ENCODE data around the gene NRF1.

NRF1 gene

GRCh38 chr7:129640400-129640799 lies 28.9 kb downstream of the NRF1 start:
- no peak overlapping the region for H3K4me3 ChIP-seq (ENCODE audit: low read depth, low read length)
- DNase-seq (ENCODE audit: low read depth), result no peak
- TF ChIP-seq MAX (IDR thresholded peaks at IDR 0.05; ENCODE audit: low read depth, low read length) (no peak), CTCF (IDR thresholded peaks at IDR 0.05; ENCODE audit: low read depth, low read length) (no peak), MYC (IDR thresholded peaks at IDR 0.05; ENCODE audit: low read depth, low read length) (no peak), POLR2A (IDR thresholded peaks at IDR 0.05; ENCODE audit: extremely low read depth, insufficient read length) (no peak)

- DNase-seq (ENCODE audit: low read depth), result no peak
- TF ChIP-seq MAX (IDR thresholded peaks at IDR 0.05; ENCODE audit: low read depth, low read length), result no peak
- no peak for TF ChIP-seq CTCF (IDR thresholded peaks at IDR 0.05; ENCODE audit: low read depth, low read length)
- no peak for TF ChIP-seq MYC (IDR thresholded peaks at IDR 0.05; ENCODE audit: low read depth, low read length)
- no peak for TF ChIP-seq POLR2A (IDR thresholded peaks at IDR 0.05; ENCODE audit: extremely low read depth, insufficient read length)
Observed at GRCh38 chr7:129642871-129643549, 31.5 kb downstream of the NRF1 start.

GRCh38 chr7:129643550-129644170 lies 32.1 kb downstream of the NRF1 start:
- TF ChIP-seq POLR2A (IDR thresholded peaks at IDR 0.05; ENCODE audit: extremely low read depth, insufficient read length), result no peak
- no peak; the same call in 1 of the 2 replicates for TF ChIP-seq MAX (IDR thresholded peaks at IDR 0.05; ENCODE audit: low read depth, low read length)
- TF ChIP-seq CTCF (IDR thresholded peaks at IDR 0.05; ENCODE audit: low read depth, low read length), result no peak
- no peak for TF ChIP-seq MYC (IDR thresholded peaks at IDR 0.05; ENCODE audit: low read depth, low read length)
- no peak overlapping the region for H3K4me3 ChIP-seq (ENCODE audit: low read depth, low read length)
- no peak for DNase-seq (ENCODE audit: low read depth)

More at GRCh38 chr7:129642871-129643549, 31.5 kb downstream of the NRF1 start:
- H3K4me3 ChIP-seq (ENCODE audit: low read depth, low read length), result no peak overlapping the region

GRCh38 chr7:129644634-129645230 lies 33.2 kb downstream of the NRF1 start:
- no peak overlapping the region for H3K4me3 ChIP-seq (ENCODE audit: low read depth, low read length)
- DNase-seq (ENCODE audit: low read depth), result peak; percentile 64

GRCh38 chr7:129646369-129647021 lies 35.0 kb downstream of the NRF1 start:
- no peak overlapping the region for H3K4me3 ChIP-seq (ENCODE audit: low read depth, low read length)
- TF ChIP-seq POLR2A (IDR thresholded peaks at IDR 0.05; ENCODE audit: extremely low read depth, insufficient read length) (no peak), MYC (IDR thresholded peaks at IDR 0.05; ENCODE audit: low read depth, low read length) (no peak), MAX (IDR thresholded peaks at IDR 0.05; ENCODE audit: low read depth, low read length) (no peak)
- no peak for DNase-seq (ENCODE audit: low read depth)

More at GRCh38 chr7:129644634-129645230, 33.2 kb downstream of the NRF1 start:
- TF ChIP-seq POLR2A (IDR thresholded peaks at IDR 0.05; ENCODE audit: extremely low read depth, insufficient read length) (no peak), MYC (IDR thresholded peaks at IDR 0.05; ENCODE audit: low read depth, low read length) (0 out of 2 replicates have a peak, but pooled peaks have one; percentile 18)

GRCh38 chr7:129649128-129649690 lies 37.7 kb downstream of the NRF1 start:
- TF ChIP-seq POLR2A (IDR thresholded peaks at IDR 0.05; ENCODE audit: extremely low read depth, insufficient read length), result no peak
- TF ChIP-seq CTCF (IDR thresholded peaks at IDR 0.05; ENCODE audit: low read depth, low read length), result no peak
- TF ChIP-seq MAX (IDR thresholded peaks at IDR 0.05; ENCODE audit: low read depth, low read length), result no peak

More at GRCh38 chr7:129649128-129649690, 37.7 kb downstream of the NRF1 start:
- H3K4me3 ChIP-seq (ENCODE audit: low read depth, low read length), result no peak overlapping the region
- DNase-seq (ENCODE audit: low read depth), result no peak
